ENCODE measurements around the gene RNF225. TPM values are rescaled to one million over a fixed set of nuclear protein-coding genes. Genes with fewer than 3 reads are reported as not detected.

RNF225 gene
- total and polyA plus RNA-seq, 9 of the 15 experiments (the other 6 are each of a cell fraction or from before 2014, with no cell fraction given), result 0.33 TPM; not detected in 8

- TF ChIP-seq MYNN (IDR thresholded peaks at IDR 0.05), result peak; percentile 41; the same call in 1 of the 2 replicates
- TF ChIP-seq MYNN (CRISPR knock-in tag; IDR thresholded peaks at IDR 0.05), result no peak
- TF ChIP-seq TEAD2 (tag; IDR thresholded peaks at IDR 0.05), result peak; percentile 94
Observed at GRCh38 chr19:58406818-58407657, 11.6 kb downstream of the RNF225 start (continued).

- Histone ChIP-seq H4K20me1 (replicated peaks; ENCODE audit: control insufficient read depth, insufficient read depth, low read length) (no peaks in the 10 kb centered on the region), H2AFZ (ENCODE audit: low read depth, low read length) (peak overlapping the region; percentile 92), H3K4me3 (peak overlapping the region; percentile 87), H3K4me1 (replicated peaks in 1 of 2; ENCODE audit: control insufficient read depth in 2 of 2, insufficient read depth in 2 of 2, low read length in 2 of 2) (peaks cover 24 to 40% of the 10 kb centered on the region in 2 experiments), H3K9me3 (replicated peaks; ENCODE audit: control insufficient read depth, insufficient read depth, low read depth, low read length) (no peaks in the 10 kb centered on the region), H3K36me3 (ENCODE audit: control insufficient read depth, insufficient read depth, low read length) (peaks cover 19% of the 10 kb centered on the region; the same call in 2 of the 3 replicates), H3K27me3 (ENCODE audit: control insufficient read depth in 2 of 2, insufficient read depth in 2 of 2, low read length in 2 of 2) (no peaks in the 10 kb centered on the region), H3K27ac (ENCODE audit: extremely low read depth, low read depth, low read length) (peak overlapping the region; percentile 97), H3K4me2 (ENCODE audit: insufficient read depth, low read length) (peak overlapping the region; percentile 94), H3K9ac (ENCODE audit: insufficient read depth in 1 of 2, low read depth in 2 of 2, low read length in 2 of 2) (peak overlapping the region; percentile 94 to 97), H3K79me2 (ENCODE audit: control insufficient read depth, insufficient read depth, low read length) (peaks cover 50% of the 10 kb centered on the region), H3K9me1 (ENCODE audit: control insufficient read depth, insufficient read depth, low read length) (no peaks in the 10 kb centered on the region)
- BruUV-seq (replicated peaks), result TSS peak; percentile 92
- intact Hi-C loops (cut with micrococcal nuclease) (loop anchor here (1.0 to 10.0 kb wide), 5 partner anchors 60 to 183 kb away; partner anchors contain the start of genes ZBTB45, ZNF324, ZNF544 and ZNF8), in situ Hi-C loops (cut with MboI) (no loop called here)
- WGBS (ENCODE audit: insufficient coverage, low coverage, missing lambda C conversion rate), result 2% methylated on average over 22 of the region's 22 CpGs
- ATAC-seq (peak; percentile 63), FAIRE-seq (no peak), DNase-seq (ENCODE audit: extremely low read depth in 1 of 4, low spot score in 3 of 4) (peak in 1 of 4 experiments; percentile 59)
- POLR2A ChIA-PET, result interaction anchor here (0.9 to 1.4 kb wide), 7 partner anchors 9 to 111 kb away, joined by 3 to 7 read pairs (median 4); no protein-coding TSS in a partner anchor
- CTCF ChIA-PET (ENCODE audit: low intra/inter-chr PET ratio), result interaction anchor here (1.1 kb wide), 1 partner anchor 111 kb away, joined by 3 read pairs; no protein-coding TSS in a partner anchor
- TF ChIP-seq CREM (IDR thresholded peaks at IDR 0.05; ENCODE audit: low read depth) (peak; percentile 59; the same call in 1 of the 2 replicates), TCF3 (CRISPR knock-in tag; IDR thresholded peaks at IDR 0.05) (0 out of 2 replicates have a peak, but pooled peaks have one; percentile 0), ELF4 (CRISPR knock-in tag; IDR thresholded peaks at IDR 0.05) (0 out of 2 replicates have a peak, but pooled peaks have one; percentile 11), MGA (IDR thresholded peaks at IDR 0.05) (peak; percentile 72), DPF2 (IDR thresholded peaks at IDR 0.05) (peak; percentile 46; the same call in 1 of the 2 replicates), TRIM24 (IDR thresholded peaks at IDR 0.05) (0 out of 4 replicates have a peak, but pooled peaks of 1 of the 2 experiments have one; percentile 8)
Observed at GRCh38 chr19:58407658-58408151, 12.2 kb downstream of the RNF225 start.
